Left lung (tissue), 10 donors: ENCODE data around the gene OSBPL5. TPM values are rescaled to one million over a fixed set of nuclear protein-coding genes. Genes with fewer than 3 reads are reported as not detected.
A peak's percentile ranks its signal among the peaks of the same experiment; 100 is the strongest.

Experiments
- ATAC-seq: fragments of 200-7000 bp; cut with Tn5 transposase; one replicate; pipeline ENCODE4 v1.9.1; 2020; ENCODE audit warnings: moderate library complexity
- DNase-seq, 4 donors: peaks; one replicate each; pipeline ENCODE4 v3.0.0-alpha.2; 2013 to 2020
- H3K27ac ChIP-seq, 2 donors: fragments of 200-600 bp; sonication (generic) in 1 of 2; one replicate each; pipeline versions ENCODE4 v1.5.0 to v1.8.0; 2020 to 2021
- H3K27me3 ChIP-seq, 2 donors: fragments of 200-600 bp; sonication (generic) in 1 of 2; one replicate each; pipeline versions ENCODE4 v1.5.0 to v1.8.0; 2020 to 2021
- H3K36me3 ChIP-seq, 2 donors: fragments of 200-600 bp; sonication (generic) in 1 of 2; one replicate each; pipeline versions ENCODE4 v1.5.0 to v1.8.0; 2020 to 2021
- H3K4me1 ChIP-seq, 2 donors: fragments of 200-600 bp; one replicate each; pipeline ENCODE4 v1.8.0; 2021
- H3K4me3 ChIP-seq, 2 donors: fragments of 200-600 bp; sonication (generic) in 1 of 2; one replicate each; pipeline versions ENCODE4 v1.5.0 to v1.8.0; 2020 to 2021; ENCODE audit warnings: mild to moderate bottlenecking in 1 of 2
- H3K9me3 ChIP-seq, 2 donors: fragments of 200-600 bp; sonication (generic) in 1 of 2; one replicate each; pipeline versions ENCODE4 v1.5.0 to v1.8.0; 2020 to 2021
- CTCF ChIP-seq, 2 donors: fragments of 200-600 bp; sonication (generic) in 1 of 2; IDR thresholded peaks; one replicate each; pipeline versions ENCODE4 v1.5.0 to v1.8.0; 2021; ENCODE audit warnings: antibody characterized with exemption in 2 of 2
- intact Hi-C, 2 donors: fragments of 100-400 bp; cut with DNase I; formaldehyde crosslinking; loops; one replicate each; pipeline versions ENCODE4 v1.11.2 to v1.14.2; 2022
- polyA plus RNA-seq, 6 donors: library from polyadenylated mRNA; unstranded; fragments of 120-200 nt; gene quantifications; one replicate each; pipeline ENCODE4 v1.2.1, GENCODE V29; 2013; ENCODE audit not compliant: insufficient read length in 6 of 6
- total RNA-seq, 2 donors: library from RNA; stranded (reverse); fragmentation: NEBNext Ultra II Directional; extraction: Animal tissue kit (Norgen Biotek cat#: 25700); gene quantifications; one replicate each; pipeline ENCODE4 v1.2.1, GENCODE V29; 2021
- donor health status: DM: no; HTN: yes; CAD: no.
- donor health status: DM: no; HTN: no; CAD: no.

The OSBPL5 gene
- total and polyA plus RNA-seq, 8 donors: 19.5 to 39.6 (median 30.4) TPM

- Histone ChIP-seq H3K9me3 (no peaks in the 10 kb centered on the region), H3K4me3 (no peak overlapping the region), H3K27ac (no peak overlapping the region), H3K36me3 (no peaks in the 10 kb centered on the region), H3K27me3 (peaks cover 0 to 30% of the 10 kb centered on the region in 2 donors), H3K4me1 (no peaks in the 10 kb centered on the region)
- intact Hi-C loops: no loop called here
- ATAC-seq (no peak), DNase-seq (peak in 1 of 4 donors; percentile 61)
- TF ChIP-seq CTCF (IDR thresholded peaks at IDR 0.05): no peak
Measured at GRCh38 chr11:3194016-3194816, 29.1 kb upstream of the OSBPL5 start.

- intact Hi-C loops: no loop called here
- Histone ChIP-seq H3K4me3 (no peak overlapping the region), H3K27me3 (peaks cover 0 to 24% of the 10 kb centered on the region in 2 donors), H3K9me3 (no peaks in the 10 kb centered on the region), H3K27ac (no peak overlapping the region), H3K36me3 (no peaks in the 10 kb centered on the region), H3K4me1 (no peaks in the 10 kb centered on the region)
- peak in 1 of 4 donors; percentile 47 for DNase-seq
- TF ChIP-seq CTCF (IDR thresholded peaks at IDR 0.05): no peak
- ATAC-seq: no peak
Measured at GRCh38 chr11:3193373-3194015, 28.4 kb upstream of the OSBPL5 start.

DNA sequence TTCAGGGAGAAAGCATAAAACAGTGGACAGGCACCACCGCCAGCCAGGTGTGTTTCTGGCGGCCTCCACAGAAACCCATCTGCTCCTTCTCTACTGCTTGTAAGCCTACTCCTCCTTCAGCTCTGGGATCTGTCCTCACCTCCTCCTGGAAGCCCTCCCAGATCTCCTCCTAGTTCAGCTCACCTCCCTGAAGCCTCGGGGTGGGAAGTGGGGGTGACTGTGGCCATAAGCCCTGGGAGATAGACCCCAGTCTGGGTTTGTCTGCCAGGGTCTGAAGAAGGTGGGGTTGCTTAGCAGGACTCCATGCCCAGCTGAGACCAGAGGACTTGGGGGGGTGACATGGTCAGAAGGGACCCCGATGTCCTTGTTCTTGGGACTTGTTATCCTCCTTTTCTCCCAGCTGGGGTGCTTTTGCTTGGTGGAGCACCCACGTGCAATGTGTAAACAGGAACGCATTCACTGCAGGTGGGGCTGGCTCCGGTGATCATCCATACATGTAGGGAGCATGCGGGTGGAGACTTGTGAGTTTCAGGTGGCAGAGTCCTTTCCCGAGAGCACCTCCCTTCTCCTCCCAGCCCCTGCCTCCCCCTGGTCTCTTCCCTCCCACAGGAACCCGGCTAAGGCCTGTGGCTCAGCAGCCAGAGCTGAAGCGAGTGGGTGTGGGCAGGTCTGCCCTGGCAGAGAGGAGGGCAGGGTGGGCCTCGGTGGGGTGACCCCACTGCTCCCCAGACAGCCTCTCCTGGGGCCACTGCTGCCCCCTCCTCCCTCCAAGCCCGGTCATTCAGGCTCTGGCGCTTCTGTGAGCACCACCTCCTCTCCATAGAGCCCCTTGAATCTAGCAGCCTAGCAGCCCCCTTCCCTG is 27.6 kb upstream of the OSBPL5 start:
- DNase-seq (peak in 1 of 4 donors; percentile 67), ATAC-seq (no peak)
- no peak overlapping the region for H3K27ac ChIP-seq
- H3K36me3 ChIP-seq: no peaks in the 10 kb centered on the region
- H3K4me1 ChIP-seq: no peaks in the 10 kb centered on the region
- H3K27me3 ChIP-seq: peaks cover 0 to 16% of the 10 kb centered on the region in 2 donors
- intact Hi-C loops: no loop called here
- H3K9me3 ChIP-seq: no peaks in the 10 kb centered on the region
- no peak for TF ChIP-seq CTCF (IDR thresholded peaks at IDR 0.05)
- H3K4me3 ChIP-seq: no peak overlapping the region

GRCh38 chr11:3191586-3192324 is 26.6 kb upstream of the OSBPL5 start:
- Histone ChIP-seq H3K9me3 (no peaks in the 10 kb centered on the region), H3K4me1 (no peaks in the 10 kb centered on the region), H3K36me3 (no peaks in the 10 kb centered on the region), H3K27me3 (peaks cover 0 to 6% of the 10 kb centered on the region in 2 donors), H3K27ac (no peak overlapping the region), H3K4me3 (no peak overlapping the region)
- intact Hi-C loops: no loop called here
- no peak for TF ChIP-seq CTCF (IDR thresholded peaks at IDR 0.05)
- DNase-seq: peak in 1 of 4 donors; percentile 39
- ATAC-seq: no peak
